HAP-1 (cell line): ENCODE data around the gene CELF3.
"Not testable (repeated sequence)": the region's sequence is repeated elsewhere in the genome, so short reads cannot be mapped to it uniquely, and the experiment has no call there.

ENCODE experiments used
- DNase-seq, 2 experiments: peaks; one replicate each; pipeline ENCODE4 v3.0.0-alpha.2; 2016 to 2020; ENCODE audit warnings: low spot score in 2 of 2
- H3K27me3 ChIP-seq: fragments of 250-450 bp; sonication (Bioruptor Pico); 2 replicates; pipeline ENCODE4 v1.5.1; 2020; ENCODE audit warnings: low read depth, mild to moderate bottlenecking, moderate library complexity
- H3K36me3 ChIP-seq: fragments of 250-450 bp; sonication (Bioruptor Pico); replicated peaks from 2 replicates; pipeline ENCODE4 v1.5.1; 2020; ENCODE audit warnings: mild to moderate bottlenecking
- H3K4me1 ChIP-seq: fragments of 250-450 bp; sonication (Bioruptor Pico); 2 replicates; pipeline ENCODE4 v1.5.1; 2020; ENCODE audit warnings: mild to moderate bottlenecking
- H3K4me3 ChIP-seq: fragments of 250-450 bp; sonication (Bioruptor Pico); 2 replicates; pipeline ENCODE4 v1.5.1; 2020; ENCODE audit warnings: mild to moderate bottlenecking, moderate library complexity
- H3K9me3 ChIP-seq: fragments of 250-450 bp; sonication (Bioruptor Pico); 2 replicates; pipeline ENCODE4 v1.5.1; 2020; ENCODE audit warnings: mild to moderate bottlenecking, moderate library complexity
- in situ Hi-C: fragments of 300-500 bp; cut with MboI; formaldehyde crosslinking; loops from 3 replicates; pipeline ENCODE4 v1.14.3; 2020; ENCODE audit warnings: low sequenced_read_pairs, inconsistent platforms, mixed read lengths

CELF3 gene

GRCh38 chr1:151716771-151717631 lies at the start of gene CELF3:
Gene CELF3, minus strand, starts transcription at chr1:151716803. Its CDS starts 783 bp downstream, at chr1:151716020.
- no peaks in the 10 kb centered on the region for H3K9me3 ChIP-seq
- H3K36me3 ChIP-seq = no peaks in the 10 kb centered on the region
- H3K27me3 ChIP-seq = peaks cover 31% of the 10 kb centered on the region
- H3K4me1 ChIP-seq = 0 out of 2 replicates have a peak, but pooled peaks cover 5% of the 10 kb centered on the region
- DNase-seq = peak; percentile 43 to 56
- no peak within 1 kb of the TSS for H3K4me3 ChIP-seq
- in situ Hi-C loops = no loop called here

GRCh38 chr1:151763990-151764389 lies 47.4 kb upstream of the CELF3 start:
- Histone ChIP-seq H3K9me3 (no peaks in the 10 kb centered on the region), H3K4me3 (peak overlapping the region; percentile 93), H3K27me3 (no peaks in the 10 kb centered on the region), H3K4me1 (peaks cover 8% of the 10 kb centered on the region), H3K36me3 (peaks cover 27% of the 10 kb centered on the region)
- DNase-seq = no peak
- in situ Hi-C loops = no loop called here

- Histone ChIP-seq H3K36me3 (peaks cover 27% of the 10 kb centered on the region), H3K9me3 (no peaks in the 10 kb centered on the region), H3K4me1 (peaks cover 8% of the 10 kb centered on the region), H3K27me3 (no peaks in the 10 kb centered on the region), H3K4me3 (peak within 1 kb of the TSS; percentile 93)
- in situ Hi-C loops = no loop called here
- DNase-seq = peak; percentile 76 to 90
Observed at GRCh38 chr1:151762941-151763921, 46.6 kb upstream of the CELF3 start, which contains the start of gene MRPL9. Gene MRPL9, minus strand, starts transcription at chr1:151763496. Its CDS starts 17 bp downstream, at chr1:151763479.

GRCh38 chr1:151760597-151761385 lies 44.2 kb upstream of the CELF3 start:
- in situ Hi-C loops = no loop called here
- H3K4me3 ChIP-seq = no peak overlapping the region
- no peaks in the 10 kb centered on the region for H3K9me3 ChIP-seq
- H3K27me3 ChIP-seq = no peaks in the 10 kb centered on the region
- peaks cover 8% of the 10 kb centered on the region for H3K4me1 ChIP-seq
- DNase-seq = no peak
- peaks cover 37% of the 10 kb centered on the region for H3K36me3 ChIP-seq

GRCh38 chr1:151759241-151759640 lies 42.6 kb upstream of the CELF3 start:
- H3K9me3 ChIP-seq = no peaks in the 10 kb centered on the region
- in situ Hi-C loops = no loop called here
- no peak for DNase-seq
- H3K27me3 ChIP-seq = no peaks in the 10 kb centered on the region
- peaks cover 8% of the 10 kb centered on the region for H3K4me1 ChIP-seq
- H3K4me3 ChIP-seq = no peak overlapping the region
- H3K36me3 ChIP-seq = peaks cover 37% of the 10 kb centered on the region

GRCh38 chr1:151756291-151756690 lies 39.7 kb upstream of the CELF3 start:
- in situ Hi-C loops = no loop called here
- no peak for DNase-seq
- Histone ChIP-seq H3K4me3 (no peak overlapping the region), H3K9me3 (no peaks in the 10 kb centered on the region), H3K36me3 (peaks cover 28% of the 10 kb centered on the region), H3K27me3 (no peaks in the 10 kb centered on the region), H3K4me1 (no peaks in the 10 kb centered on the region)

- H3K36me3 ChIP-seq = no peaks in the 10 kb centered on the region
- in situ Hi-C loops = no loop called here
- H3K27me3 ChIP-seq = peaks cover 4% of the 10 kb centered on the region; the same call in 1 of the 2 replicates
- H3K4me3 ChIP-seq = no peak overlapping the region
- DNase-seq = no peak
- H3K9me3 ChIP-seq = peaks cover 8% of the 10 kb centered on the region; the same call in 1 of the 2 replicates
- no peaks in the 10 kb centered on the region for H3K4me1 ChIP-seq
Observed at GRCh38 chr1:151741516-151741915, 24.9 kb upstream of the CELF3 start.

- H3K4me3 ChIP-seq = no peak overlapping the region
Observed at GRCh38 chr1:151739590-151740355, 23.2 kb upstream of the CELF3 start.

GRCh38 chr1:151737479-151737878 lies 20.9 kb upstream of the CELF3 start:
- in situ Hi-C loops = no loop called here
- H3K36me3 ChIP-seq = no peaks in the 10 kb centered on the region
- H3K9me3 ChIP-seq = peaks cover 8% of the 10 kb centered on the region; the same call in 1 of the 2 replicates
- H3K27me3 ChIP-seq = no peaks in the 10 kb centered on the region
- no peak overlapping the region for H3K4me3 ChIP-seq
- no peaks in the 10 kb centered on the region for H3K4me1 ChIP-seq
- DNase-seq = no peak

More at GRCh38 chr1:151739590-151740355, 23.2 kb upstream of the CELF3 start:
- no peaks in the 10 kb centered on the region for H3K4me1 ChIP-seq
- no peak for DNase-seq
- H3K36me3 ChIP-seq = no peaks in the 10 kb centered on the region
- in situ Hi-C loops = no loop called here
- peaks cover 8% of the 10 kb centered on the region; the same call in 1 of the 2 replicates for H3K9me3 ChIP-seq
- H3K27me3 ChIP-seq = peaks cover 4% of the 10 kb centered on the region; the same call in 1 of the 2 replicates

GRCh38 chr1:151737026-151737425 lies 20.4 kb upstream of the CELF3 start:
- in situ Hi-C loops = no loop called here
- H3K36me3 ChIP-seq = no peaks in the 10 kb centered on the region

GRCh38 chr1:151733995-151734394 lies 17.4 kb upstream of the CELF3 start:
- H3K36me3 ChIP-seq, in situ Hi-C loops: not testable (repeated sequence)

More at GRCh38 chr1:151737026-151737425, 20.4 kb upstream of the CELF3 start:
- no peaks in the 10 kb centered on the region for H3K27me3 ChIP-seq
- no peak overlapping the region for H3K4me3 ChIP-seq
- no peak for DNase-seq
- H3K4me1 ChIP-seq = no peaks in the 10 kb centered on the region
- H3K9me3 ChIP-seq = peaks cover 8% of the 10 kb centered on the region; the same call in 1 of the 2 replicates

GRCh38 chr1:151733126-151733525 lies 16.5 kb upstream of the CELF3 start:
- Histone ChIP-seq H3K4me3 (no peak overlapping the region), H3K27me3 (no peaks in the 10 kb centered on the region; the same call in 1 of the 2 replicates), H3K9me3 (peaks cover 6% of the 10 kb centered on the region; the same call in 1 of the 2 replicates), H3K4me1 (no peaks in the 10 kb centered on the region), H3K36me3 (no peaks in the 10 kb centered on the region)
- DNase-seq = no peak
- in situ Hi-C loops = no loop called here

More at GRCh38 chr1:151733995-151734394, 17.4 kb upstream of the CELF3 start:
- DNase-seq, H3K27me3 ChIP-seq, H3K4me3 ChIP-seq, H3K4me1 ChIP-seq, H3K9me3 ChIP-seq: not testable (repeated sequence)
